Smooth muscle cell (in vitro differentiated cells): ENCODE data around the gene NR3C2. TPM values are rescaled to one million over a fixed set of nuclear protein-coding genes. Genes with fewer than 3 reads are reported as not detected.
"Not testable (repeated sequence)": the region's sequence is repeated elsewhere in the genome, so short reads cannot be mapped to it uniquely, and the experiment has no call there.

ENCODE experiments used
- DNase-seq: peaks from one replicate; lab custom pipeline; 2025; ENCODE audit not compliant: unreplicated experiment; lab: John Stamatoyannopoulos, UW
- H2AFZ ChIP-seq: fragments of 200-600 bp; sonication (generic); 2 replicates; pipeline ENCODE4 v1.6.0; 2016; ENCODE audit warnings: antibody characterized with exemption, low read depth, mild to moderate bottlenecking
- H3F3A ChIP-seq: fragments of 200-600 bp; sonication (generic); 2 replicates; pipeline ENCODE4 v1.6.0; 2017; ENCODE audit warnings: antibody characterized with exemption, low read depth
- H3K27ac ChIP-seq: fragments of 200-600 bp; sonication (generic); 2 replicates; pipeline ENCODE4 v1.5.1; 2016; ENCODE audit warnings: low read depth, mild to moderate bottlenecking
- H3K27me3 ChIP-seq: fragments of 200-600 bp; sonication (generic); 2 replicates; pipeline ENCODE4 v1.6.1; 2016; ENCODE audit warnings: low read depth, mild to moderate bottlenecking
- H3K36me3 ChIP-seq: fragments of 200-600 bp; sonication (generic); 2 replicates; pipeline ENCODE4 v1.5.1; 2016; ENCODE audit warnings: low read depth
- H3K4me1 ChIP-seq: fragments of 200-600 bp; sonication (generic); 2 replicates; pipeline ENCODE4 v1.5.1; 2016; ENCODE audit warnings: low read depth
- H3K4me2 ChIP-seq: fragments of 200-600 bp; sonication (generic); 2 replicates; pipeline ENCODE4 v1.6.0; 2016; ENCODE audit warnings: mild to moderate bottlenecking
- H3K4me3 ChIP-seq: fragments of 200-600 bp; sonication (generic); 2 replicates; pipeline ENCODE4 v1.5.1; 2016; ENCODE audit warnings: mild to moderate bottlenecking
- H3K79me2 ChIP-seq: fragments of 200-600 bp; sonication (generic); 2 replicates; pipeline ENCODE4 v1.6.0; 2016; ENCODE audit warnings: low read depth, mild to moderate bottlenecking
- H3K9ac ChIP-seq: fragments of 200-600 bp; sonication (generic); 2 replicates; pipeline ENCODE4 v1.6.0; 2016; ENCODE audit warnings: low read depth
- H3K9me3 ChIP-seq: fragments of 200-600 bp; sonication (generic); replicated peaks from 2 replicates; pipeline ENCODE4 v1.5.1; 2016; ENCODE audit warnings: low read depth
- H4K20me1 ChIP-seq: fragments of 200-600 bp; sonication (generic); 2 replicates; pipeline ENCODE4 v1.6.0; 2016; ENCODE audit warnings: low read depth
- CTCF ChIP-seq: fragments of 200-600 bp; sonication (generic); IDR thresholded peaks from 2 replicates; pipeline ENCODE4 v1.5.1; 2017; ENCODE audit warnings: borderline replicate concordance, mild to moderate bottlenecking, antibody characterized with exemption; ENCODE audit not compliant: insufficient read depth, poor library complexity, severe bottlenecking
- WGBS: methylation state at CpG from one replicate; pipeline ENCODE4 v1.1.7; 2016; ENCODE audit warnings: low lambda C conversion rate; 5-methylcytosine and 5-hydroxymethylcytosine counted together
- polyA plus RNA-seq: library from polyadenylated mRNA; unstranded; fragments of >200 nt; fragmentation: Nextera tagmentation; extraction: Ambion mirVana; gene quantifications from 2 replicates; pipeline ENCODE4 v1.2.1, GENCODE V29; 2016
- total RNA-seq: library from RNA; depleted of rRNA; stranded (reverse); fragments of >200 nt; gene quantifications from 2 replicates; pipeline ENCODE4 v1.2.3, GENCODE V29; 2014

The NR3C2 gene
- total and polyA plus RNA-seq, 2 experiments from 2014 or later = 0.09 TPM; not detected in 1

GRCh38 chr4:148141501-148141900 lies 300.7 kb downstream of the NR3C2 start:
- Histone ChIP-seq H3K9ac (no peak overlapping the region), H3K9me3 (no peaks in the 10 kb centered on the region), H3K27ac (no peak overlapping the region), H3K4me3 (no peak overlapping the region), H3F3A (no peaks in the 10 kb centered on the region), H3K36me3 (no peaks in the 10 kb centered on the region), H3K27me3 (no peaks in the 10 kb centered on the region), H3K4me2 (no peak overlapping the region), H3K79me2 (no peaks in the 10 kb centered on the region), H4K20me1 (no peaks in the 10 kb centered on the region), H3K4me1 (no peaks in the 10 kb centered on the region), H2AFZ (no peak overlapping the region)
- TF ChIP-seq CTCF = no peak
- WGBS = 87% methylated on average over 3 of the region's 3 CpGs
- no peak for DNase-seq

- Histone ChIP-seq H3K27ac (no peak overlapping the region), H2AFZ (no peak overlapping the region), H4K20me1 (no peaks in the 10 kb centered on the region), H3K4me1 (no peaks in the 10 kb centered on the region), H3K4me2 (no peak overlapping the region), H3K9me3 (peaks cover 10% of the 10 kb centered on the region), H3K9ac (no peak overlapping the region), H3K79me2 (no peaks in the 10 kb centered on the region), H3F3A (no peaks in the 10 kb centered on the region), H3K4me3 (no peak overlapping the region), H3K36me3 (no peaks in the 10 kb centered on the region), H3K27me3 (no peaks in the 10 kb centered on the region)
- 98% methylated on average over 1 of the region's 1 CpG for WGBS
- TF ChIP-seq CTCF = no peak
- DNase-seq = no peak
Measured at GRCh38 chr4:148126825-148127224, 315.4 kb downstream of the NR3C2 start.

- Histone ChIP-seq H3K36me3 (no peaks in the 10 kb centered on the region), H3K9ac (no peak overlapping the region), H3F3A (no peaks in the 10 kb centered on the region), H3K4me2 (no peak overlapping the region), H3K27me3 (no peaks in the 10 kb centered on the region), H3K4me3 (no peak overlapping the region), H4K20me1 (no peaks in the 10 kb centered on the region), H3K79me2 (no peaks in the 10 kb centered on the region), H3K4me1 (no peaks in the 10 kb centered on the region), H3K9me3 (peaks cover 10% of the 10 kb centered on the region), H3K27ac (no peak overlapping the region), H2AFZ (no peak overlapping the region)
- WGBS = 92% methylated on average over 1 of the region's 1 CpG
- no peak for TF ChIP-seq CTCF
- DNase-seq = no peak
Measured at GRCh38 chr4:148124512-148124911, 317.7 kb downstream of the NR3C2 start.

- not testable (repeated sequence) for H4K20me1 ChIP-seq, H3K27me3 ChIP-seq, H2AFZ ChIP-seq, H3F3A ChIP-seq, DNase-seq, H3K79me2 ChIP-seq, H3K4me2 ChIP-seq, H3K27ac ChIP-seq, H3K36me3 ChIP-seq, H3K4me1 ChIP-seq, H3K4me3 ChIP-seq, H3K9ac ChIP-seq
- peaks cover 10% of the 10 kb centered on the region for H3K9me3 ChIP-seq
- WGBS = 86% methylated on average over 2 of the region's 2 CpGs
Measured at GRCh38 chr4:148123161-148123560, 319.1 kb downstream of the NR3C2 start.
